HG02588 (cell line): ENCODE results near the gene ADGRG1.
"Not testable (repeated sequence)": the region's sequence is repeated elsewhere in the genome, so short reads cannot be mapped to it uniquely, and the experiment has no call there.

Experiments
- ATAC-seq: cut with Tn5 transposase; IDR thresholded peaks from one replicate; pipeline ENCODE4 v1.9.1; 2021; ENCODE audit warnings: mild to moderate bottlenecking, moderate library complexity; ENCODE audit not compliant: unreplicated experiment

The ADGRG1 gene

GRCh38 chr16:57665541-57665940 is 37.1 kb downstream of the ADGRG1 start:
- no peak for ATAC-seq

DNA sequence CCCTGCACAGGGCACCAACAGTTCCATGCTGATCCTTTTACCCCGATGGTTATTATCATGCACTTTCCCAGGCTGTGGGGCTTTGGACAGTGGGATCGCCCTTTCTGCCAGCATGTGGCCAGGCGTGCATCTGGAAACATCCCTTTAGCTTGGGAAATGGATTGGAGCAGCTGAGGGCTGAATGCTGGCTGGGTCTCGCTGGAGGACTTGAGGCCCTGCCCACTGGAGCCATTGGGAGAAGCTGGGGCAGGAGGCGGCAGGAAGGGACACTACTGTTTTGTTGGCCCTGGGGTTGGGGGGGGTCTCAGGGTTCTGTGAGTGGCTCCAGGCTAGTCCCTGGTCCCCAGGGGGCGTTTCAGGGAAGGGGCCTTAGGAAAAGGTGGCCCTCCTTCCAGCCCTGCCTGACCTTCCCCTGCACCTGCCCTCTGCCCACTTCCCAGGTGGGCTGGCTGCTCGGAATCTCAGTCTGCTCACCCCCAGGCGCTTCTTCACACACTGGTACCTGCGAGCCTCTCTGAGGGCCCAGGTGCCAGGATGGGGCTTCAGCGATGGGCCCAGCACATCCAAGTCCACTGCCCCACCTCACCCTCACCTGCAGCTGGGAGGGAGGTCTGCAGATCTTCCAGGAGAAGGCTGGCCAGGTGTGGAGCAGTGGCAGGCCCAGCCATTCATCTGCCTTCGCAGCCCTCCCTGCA is 38.1 kb downstream of the ADGRG1 start:
- ATAC-seq = no peak

DNA sequence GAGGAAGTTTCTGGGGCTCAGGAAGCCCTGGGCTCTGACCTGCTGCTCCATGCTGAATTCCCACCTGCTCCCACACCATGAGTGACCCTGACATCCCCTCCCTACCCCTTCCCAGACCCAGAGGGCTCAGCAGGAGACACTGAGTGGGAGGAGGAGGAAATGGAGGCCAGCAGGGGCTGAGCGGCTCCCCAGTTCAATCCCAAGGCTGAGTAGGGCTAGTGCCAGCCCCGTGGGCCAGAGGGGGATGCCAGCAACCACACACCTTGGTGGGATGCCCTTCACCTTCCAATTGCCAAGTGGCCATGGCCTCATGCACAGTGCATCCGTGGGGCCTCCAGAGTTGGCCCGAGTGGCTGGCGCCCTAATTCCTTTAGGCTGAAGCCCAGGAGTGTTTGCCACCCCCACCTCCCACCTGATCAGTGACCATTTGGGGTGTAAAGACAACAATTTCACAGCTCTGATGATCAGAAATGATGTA is 38.7 kb downstream of the ADGRG1 start:
- no peak for ATAC-seq

GRCh38 chr16:57667526-57668262 is 39.3 kb downstream of the ADGRG1 start:
- ATAC-seq = no peak

DNA sequence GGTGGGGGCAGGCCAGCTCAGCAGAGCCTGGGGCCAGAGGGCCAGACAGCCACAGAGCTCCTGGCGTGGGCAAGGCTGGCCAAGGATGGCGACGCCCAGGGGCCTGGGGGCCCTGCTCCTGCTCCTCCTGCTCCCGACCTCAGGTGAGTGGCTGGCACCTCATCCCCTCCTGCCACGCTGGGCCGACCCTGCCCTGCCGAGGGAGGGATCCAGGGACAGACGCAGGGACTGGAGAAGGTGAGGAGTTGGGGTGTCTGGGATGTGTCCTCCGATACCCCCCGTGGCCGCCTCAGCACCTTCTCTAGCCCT is 39.8 kb downstream of the ADGRG1 start, which contains the start of gene ADGRG3:
ADGRG3 (plus strand) TSS at position 44 of the 309 bp plus-strand sequence; CDS start at position 86, 42 bp downstream.
- no peak for ATAC-seq

GRCh38 chr16:57668630-57669475 is 40.4 kb downstream of the ADGRG1 start:
- no peak for ATAC-seq

DNA sequence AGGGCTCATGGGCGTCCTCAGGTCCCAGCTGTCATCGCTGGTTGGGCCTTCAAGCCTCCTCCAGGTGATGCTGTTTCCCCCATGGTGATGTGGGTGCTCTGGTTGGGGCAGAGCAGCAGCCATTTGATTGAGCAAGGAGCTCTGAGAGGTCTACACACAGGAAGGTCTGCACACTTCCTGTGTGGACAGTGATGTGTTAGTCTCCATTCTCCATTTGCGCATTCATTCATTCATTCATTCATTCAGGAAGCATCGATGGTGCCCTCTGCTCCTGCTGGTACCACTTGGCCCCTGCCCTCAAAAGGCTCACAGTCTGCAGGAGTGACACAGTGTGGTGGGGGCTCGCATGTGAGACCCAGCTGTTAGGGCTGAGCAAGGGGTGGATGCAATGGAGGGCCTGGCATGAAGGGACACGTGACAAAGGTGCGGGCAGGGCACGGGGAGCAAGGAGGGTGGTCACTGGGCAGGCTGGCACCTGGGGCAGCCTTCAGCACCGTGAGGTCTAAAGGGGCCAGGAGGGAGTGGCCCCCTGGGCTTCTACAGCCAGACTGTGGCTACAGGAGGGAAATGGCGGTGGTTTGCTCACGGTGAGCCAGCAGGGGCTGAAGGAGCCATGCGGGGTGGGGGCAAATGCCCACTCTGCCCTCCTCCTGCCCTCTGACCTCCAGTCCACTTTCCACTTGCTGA is 41.2 kb downstream of the ADGRG1 start:
- no peak for ATAC-seq

DNA sequence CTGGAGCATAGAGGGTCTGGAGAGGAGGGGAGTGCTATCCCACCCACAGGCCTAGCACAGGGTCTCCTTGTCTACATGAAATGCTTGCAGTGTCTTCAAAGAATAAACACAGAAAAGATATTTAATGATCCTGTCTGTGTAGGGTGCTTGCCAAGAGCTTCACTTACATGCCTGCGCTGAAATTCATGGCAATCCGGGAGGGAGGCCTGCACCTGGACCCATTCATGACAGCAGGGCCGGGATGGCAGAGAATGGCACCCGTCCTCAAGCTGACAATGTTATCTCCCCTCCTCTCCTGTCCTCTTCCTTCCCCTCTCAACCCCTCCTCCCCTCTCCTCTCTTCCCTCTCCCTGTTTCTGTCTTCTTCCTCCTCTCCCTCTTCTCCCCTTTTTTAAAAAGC is 41.8 kb downstream of the ADGRG1 start:
- ATAC-seq = no peak

DNA sequence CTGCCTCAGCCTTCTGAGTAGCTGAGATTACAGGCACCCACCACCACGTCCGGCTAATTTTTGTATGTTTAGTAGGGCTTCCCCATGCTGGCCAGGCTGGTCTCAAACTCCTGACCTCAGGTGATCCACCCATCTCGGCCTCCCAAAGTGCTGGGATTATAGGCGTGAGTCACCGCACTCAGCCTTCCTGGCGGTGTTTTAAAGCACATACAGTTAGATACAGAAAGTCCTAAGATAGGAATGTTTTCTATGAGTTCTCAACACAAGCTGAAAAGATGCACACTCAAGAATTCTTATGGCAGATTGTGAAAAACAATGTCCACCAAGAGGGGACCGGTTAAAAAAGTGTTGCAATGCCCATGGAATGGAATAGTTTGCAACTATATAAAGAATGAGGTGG is 43.0 kb downstream of the ADGRG1 start:
- ATAC-seq = not testable (repeated sequence)

- no peak for ATAC-seq
Measured at GRCh38 chr16:57672416-57672815, 44.0 kb downstream of the ADGRG1 start.

- no peak for ATAC-seq
Measured at GRCh38 chr16:57672824-57673223, 44.4 kb downstream of the ADGRG1 start.

DNA sequence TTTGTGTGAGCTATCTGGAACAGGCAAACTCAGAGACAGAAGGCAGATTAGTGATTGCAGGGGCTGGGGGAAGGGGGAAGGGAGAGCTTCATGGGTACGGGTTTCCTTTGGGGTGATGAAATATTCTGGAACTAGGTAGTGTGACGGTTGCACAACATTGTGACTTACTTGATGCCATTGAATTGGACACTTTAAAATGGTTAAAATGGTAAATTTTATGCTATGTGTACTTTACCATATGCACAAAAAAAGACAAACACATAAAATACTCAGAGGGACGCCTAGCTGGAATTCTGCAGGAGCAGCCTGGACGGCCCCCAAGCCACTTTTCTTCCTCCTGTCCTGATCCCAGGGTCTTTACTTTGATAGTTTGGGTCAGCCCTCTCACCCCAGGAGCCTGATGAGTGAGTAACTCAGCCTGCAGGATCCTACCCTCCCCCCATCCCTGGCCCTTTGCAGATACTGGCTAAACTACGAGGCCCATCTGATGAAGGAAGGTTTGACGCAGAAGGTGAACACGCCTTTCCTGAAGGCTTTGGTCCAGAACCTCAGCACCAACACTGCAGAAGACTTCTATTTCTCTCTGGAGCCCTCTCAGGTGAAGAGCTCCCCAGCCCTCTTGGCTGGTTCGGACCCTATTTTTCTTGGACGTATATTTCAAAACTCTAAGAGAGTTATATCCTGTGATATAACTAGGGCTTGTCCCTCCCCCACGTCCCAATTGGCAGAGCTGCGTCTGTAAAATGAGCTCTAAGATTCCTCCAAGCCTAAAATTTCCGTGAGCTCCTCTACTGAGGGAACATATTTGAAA is 47.5 kb downstream of the ADGRG1 start:
- no peak for ATAC-seq

GRCh38 chr16:57676553-57677085 is 48.2 kb downstream of the ADGRG1 start:
- ATAC-seq = no peak

DNA sequence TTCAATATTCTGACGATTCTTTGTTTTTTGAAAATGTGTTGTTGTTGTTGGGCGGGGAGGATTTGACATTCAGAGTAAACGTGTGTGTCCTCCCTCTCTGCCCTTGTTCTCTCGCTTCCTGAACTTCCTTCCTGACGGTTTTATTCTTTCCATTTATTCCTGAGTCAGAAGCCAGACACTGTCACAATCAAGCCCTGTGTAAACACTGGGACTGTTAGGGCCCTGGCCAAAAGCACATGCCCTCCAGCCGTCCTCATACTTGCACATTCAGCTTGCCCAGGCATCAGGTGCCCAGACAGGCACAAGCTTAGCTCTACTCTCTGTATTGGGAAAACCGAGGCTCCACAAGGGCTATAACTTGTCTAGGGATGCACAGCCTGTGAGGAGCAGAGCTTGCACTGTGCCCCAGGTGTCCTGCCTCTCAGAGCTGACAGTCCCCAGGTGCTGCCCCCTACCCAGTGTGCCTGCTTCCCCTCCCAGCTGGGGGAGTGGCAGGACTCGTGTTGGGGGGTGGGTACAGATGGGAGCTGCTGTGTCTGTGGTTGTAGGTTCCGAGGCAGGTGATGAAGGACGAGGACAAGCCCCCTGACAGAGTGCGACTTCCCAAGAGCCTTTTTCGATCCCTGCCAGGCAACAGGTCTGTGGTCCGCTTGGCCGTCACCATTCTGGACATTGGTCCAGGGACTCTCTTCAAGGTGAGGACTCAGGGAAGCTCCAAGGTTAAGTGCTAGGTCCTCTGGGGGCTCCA is 49.4 kb downstream of the ADGRG1 start:
- no peak for ATAC-seq

DNA sequence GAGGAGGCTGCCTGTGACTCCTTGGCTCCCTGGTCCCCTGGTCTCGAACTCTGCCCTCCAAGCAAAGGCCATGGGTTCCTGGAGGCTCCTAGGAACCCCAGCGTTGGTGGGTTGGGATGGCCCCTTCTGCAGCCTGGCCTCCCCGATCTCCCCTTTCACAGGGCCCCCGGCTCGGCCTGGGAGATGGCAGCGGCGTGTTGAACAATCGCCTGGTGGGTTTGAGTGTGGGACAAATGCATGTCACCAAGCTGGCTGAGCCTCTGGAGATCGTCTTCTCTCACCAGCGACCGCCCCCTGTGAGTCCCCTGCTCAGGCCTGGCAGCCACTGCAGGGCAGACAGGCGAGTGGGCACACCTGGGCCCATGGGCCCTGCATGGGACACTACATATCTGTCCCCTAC is 50.6 kb downstream of the ADGRG1 start:
- ATAC-seq = no peak

DNA sequence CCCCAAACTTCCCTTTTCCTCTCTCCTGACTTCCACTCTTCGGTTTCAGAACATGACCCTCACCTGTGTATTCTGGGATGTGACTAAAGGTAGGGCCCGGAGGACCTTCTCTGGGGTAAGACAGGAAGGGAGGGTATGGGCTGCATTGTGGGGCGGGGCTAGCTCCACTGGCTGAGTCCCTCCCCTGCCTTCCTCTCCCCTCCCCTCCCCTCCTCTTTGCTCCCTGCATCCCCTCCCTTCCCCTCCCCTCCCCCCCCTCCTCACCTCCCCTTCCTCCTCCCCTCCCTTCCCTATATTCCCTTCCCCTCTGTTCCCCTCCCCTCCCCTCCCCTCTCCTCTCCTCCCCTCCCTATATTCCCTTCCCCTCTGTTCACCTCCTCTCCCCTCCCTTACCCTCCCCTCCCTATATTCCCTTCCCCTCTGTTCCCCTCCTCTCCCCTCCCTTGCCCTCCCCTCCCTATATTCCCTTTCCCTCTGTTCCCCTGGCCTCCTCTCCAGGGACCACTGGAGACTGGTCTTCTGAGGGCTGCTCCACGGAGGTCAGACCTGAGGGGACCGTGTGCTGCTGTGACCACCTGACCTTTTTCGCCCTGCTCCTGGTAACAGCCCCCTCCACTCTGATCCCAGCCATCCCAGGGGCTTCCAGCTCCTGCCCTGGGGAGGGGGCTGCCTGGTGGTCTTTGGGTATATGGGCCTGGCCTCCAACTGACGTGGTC is 51.5 kb downstream of the ADGRG1 start:
- no peak for ATAC-seq

GRCh38 chr16:57680842-57681375 is 52.5 kb downstream of the ADGRG1 start:
- ATAC-seq = no peak
